HepG2 (cell line): ENCODE results near the gene HIPK2. TPM values are rescaled to one million over a fixed set of nuclear protein-coding genes. Genes with fewer than 3 reads are reported as not detected.

Source experiments
- AGO1 ChIP-seq: fragments of 200-400 bp; formaldehyde crosslinking; IDR thresholded peaks from 2 replicates; pipeline ENCODE4 v1.6.1; 2017; ENCODE audit warnings: mild to moderate bottlenecking, low read depth, low read length, moderate library complexity; ENCODE audit not compliant: poor library complexity, severe bottlenecking
- AHR ChIP-seq: IDR thresholded peaks from 2 replicates; pipeline ENCODE4 v1.6.1; 2018; ENCODE audit warnings: missing genetic modification reagents, missing compliant biosample characterization
- ASH2L ChIP-seq: fragments of 300-600, 200-600 bp; sonication (generic); IDR thresholded peaks from 2 replicates; pipeline ENCODE4 v1.7.0; 2017; ENCODE audit warnings: low read depth, mild to moderate bottlenecking, moderate library complexity, mixed read lengths, low read length; ENCODE audit not compliant: insufficient read length
- BRCA1 ChIP-seq: sonication (generic); formaldehyde crosslinking; IDR thresholded peaks from 2 replicates; pipeline ENCODE4 v1.4.0; 2020; ENCODE audit warnings: missing genetic modification reagents
- CEBPG ChIP-seq: IDR thresholded peaks from 2 replicates; pipeline ENCODE4 v1.6.1; 2016
- GMEB1 ChIP-seq: sonication (generic); formaldehyde crosslinking; IDR thresholded peaks from 2 replicates; pipeline ENCODE4 v1.5.1; 2020; ENCODE audit warnings: missing genetic modification reagents, mild to moderate bottlenecking, borderline replicate concordance
- LCORL ChIP-seq, 2 experiments: fragments of 450-650 bp in 1 of 2; sonication (generic) in 1 of 2; formaldehyde crosslinking in 1 of 2; IDR thresholded peaks; 2 replicates each; pipeline versions ENCODE4 v1.5.0 to v1.6.1; 2017 to 2020; ENCODE audit warnings: antibody characterized with exemption in 1 of 2, missing genetic modification reagents in 1 of 2
- MIER2 ChIP-seq: IDR thresholded peaks from 2 replicates; pipeline ENCODE4 v1.6.1; 2016; ENCODE audit warnings: missing biosample characterization, missing genetic modification reagents
- REXO4 ChIP-seq: sonication (generic); formaldehyde crosslinking; IDR thresholded peaks from 2 replicates; pipeline ENCODE4 v1.8.0; 2022; ENCODE audit warnings: missing genetic modification reagents, mild to moderate bottlenecking, borderline replicate concordance
- SALL2 ChIP-seq: sonication (generic); formaldehyde crosslinking; IDR thresholded peaks from 2 replicates; pipeline ENCODE4 v1.8.1; 2023; ENCODE audit warnings: mild to moderate bottlenecking, missing genetic modification reagents, inconsistent platforms
- SMARCE1 ChIP-seq: fragments of 450-650 bp; IDR thresholded peaks from 2 replicates; pipeline ENCODE4 v1.6.1; 2017; ENCODE audit warnings: borderline replicate concordance
- TEF ChIP-seq: sonication (generic); formaldehyde crosslinking; IDR thresholded peaks from 2 replicates; pipeline ENCODE4 v1.5.0; 2020; ENCODE audit warnings: missing genetic modification reagents
- TRAFD1 ChIP-seq: sonication (generic); formaldehyde crosslinking; IDR thresholded peaks from 2 replicates; pipeline ENCODE4 v1.5.1; 2020; ENCODE audit warnings: missing genetic modification reagents, mild to moderate bottlenecking, borderline replicate concordance
- ZGPAT ChIP-seq: IDR thresholded peaks from 2 replicates; pipeline ENCODE4 v1.6.1; 2016; ENCODE audit warnings: mild to moderate bottlenecking
- ZNF333 ChIP-seq: sonication (generic); formaldehyde crosslinking; IDR thresholded peaks from 2 replicates; pipeline ENCODE4 v1.4.0; 2020; ENCODE audit warnings: mild to moderate bottlenecking, missing genetic modification reagents, borderline replicate concordance
- ZNF451 ChIP-seq: sonication (generic); formaldehyde crosslinking; IDR thresholded peaks from 2 replicates; pipeline ENCODE4 v1.5.0; 2020; ENCODE audit warnings: mild to moderate bottlenecking, missing genetic modification reagents
- ZNF724P ChIP-seq: sonication (generic); formaldehyde crosslinking; IDR thresholded peaks from 2 replicates; pipeline ENCODE4 v1.8.0; 2022; ENCODE audit warnings: missing genetic modification reagents, borderline replicate concordance
- ZNF780A ChIP-seq: sonication (generic); formaldehyde crosslinking; IDR thresholded peaks from 2 replicates; pipeline ENCODE4 v1.8.0; 2022; ENCODE audit warnings: mild to moderate bottlenecking, missing genetic modification reagents, moderate library complexity
- polyA plus RNA-seq, 8 experiments: library from polyadenylated mRNA; depleted of rRNA in 3 of 8; stranded (reverse) in 7 of 8; unstranded in 1 of 8; fragments of >200 nt; fragmentation: Illumina TruSeq in 4 of 8; extraction: Trizol in 4 of 8; gene quantifications; 2 replicates each; pipeline versions ENCODE4 v1.2.1 to v1.2.3, GENCODE V29; 2011 to 2016; ENCODE audit warnings: low read depth in 4 of 8, missing spikeins in 1 of 8, mixed read lengths in 1 of 8; ENCODE audit not compliant: insufficient read depth in 1 of 8
- total RNA-seq, 5 experiments: library from RNA; depleted of rRNA; stranded (reverse); fragments of >200 nt; fragmentation: Illumina TruSeq; extraction: Trizol; gene quantifications; 2 replicates each; pipeline ENCODE4 v1.2.3, GENCODE V29; 2016; ENCODE audit warnings: low read depth in 1 of 5
- TF ChIP-seq, protein P1 (sequence below): sonication (generic); formaldehyde crosslinking; IDR thresholded peaks from 2 replicates; pipeline ENCODE4 v1.8.1; 2023; ENCODE audit warnings: mild to moderate bottlenecking, missing genetic modification reagents
- TF ChIP-seq, protein P2 (sequence below): sonication (generic); formaldehyde crosslinking; IDR thresholded peaks from 2 replicates; pipeline ENCODE4 v1.5.0; 2020; ENCODE audit warnings: missing genetic modification reagents, mild to moderate bottlenecking, borderline replicate concordance
- TF ChIP-seq, protein P3 (sequence below), 2 experiments: sonication (generic) in 1 of 2; formaldehyde crosslinking in 1 of 2; IDR thresholded peaks; 2 replicates each; pipeline versions ENCODE4 v1.5.1 to v1.6.1; 2011 to 2020; ENCODE audit warnings: borderline replicate concordance in 1 of 2, low read depth in 1 of 2, low read length in 1 of 2, mild to moderate bottlenecking in 1 of 2, missing genetic modification reagents in 1 of 2, moderate library complexity in 1 of 2

The HIPK2 gene
- total and polyA plus RNA-seq, 2 of the 13 experiments (the other 11 are each of a cell fraction or from before 2014, with no cell fraction given): 14.4 to 20.2 TPM

GRCh38 chr7:139738101-139738489 lies 39.7 kb downstream of the HIPK2 start (continued):
- TF ChIP-seq GMEB1 (CRISPR knock-in tag): no peak
- TF ChIP-seq SALL2 (CRISPR knock-in tag): no peak
- TF ChIP-seq ZNF451 (CRISPR knock-in tag): no peak
- no peak for TF ChIP-seq REXO4 (CRISPR knock-in tag)
- no peak for TF ChIP-seq LCORL (IDR thresholded peaks at IDR 0.05)
- TF ChIP-seq LCORL (CRISPR knock-in tag; IDR thresholded peaks at IDR 0.05): no peak
- no peak for TF ChIP-seq ASH2L
- no peak for TF ChIP-seq ZNF333 (CRISPR knock-in tag)
- no peak for TF ChIP-seq AGO1
- no peak for TF ChIP-seq AHR
- TF ChIP-seq, protein P1, sequence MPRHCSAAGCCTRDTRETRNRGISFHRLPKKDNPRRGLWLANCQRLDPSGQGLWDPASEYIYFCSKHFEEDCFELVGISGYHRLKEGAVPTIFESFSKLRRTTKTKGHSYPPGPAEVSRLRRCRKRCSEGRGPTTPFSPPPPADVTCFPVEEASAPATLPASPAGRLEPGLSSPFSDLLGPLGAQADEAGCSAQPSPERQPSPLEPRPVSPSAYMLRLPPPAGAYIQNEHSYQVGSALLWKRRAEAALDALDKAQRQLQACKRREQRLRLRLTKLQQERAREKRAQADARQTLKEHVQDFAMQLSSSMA (CRISPR knock-in tag): no peak
- TF ChIP-seq, protein P2, sequence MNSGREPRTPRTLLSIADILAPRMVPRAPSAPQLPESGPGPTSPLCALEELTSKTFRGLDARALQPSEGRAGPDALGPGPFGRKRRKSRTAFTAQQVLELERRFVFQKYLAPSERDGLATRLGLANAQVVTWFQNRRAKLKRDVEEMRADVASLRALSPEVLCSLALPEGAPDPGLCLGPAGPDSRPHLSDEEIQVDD (CRISPR knock-in tag): no peak
- peak; percentile 89 for TF ChIP-seq MIER2 (CRISPR knock-in tag)
- TF ChIP-seq BRCA1 (CRISPR knock-in tag): no peak
- TF ChIP-seq, protein P3, sequence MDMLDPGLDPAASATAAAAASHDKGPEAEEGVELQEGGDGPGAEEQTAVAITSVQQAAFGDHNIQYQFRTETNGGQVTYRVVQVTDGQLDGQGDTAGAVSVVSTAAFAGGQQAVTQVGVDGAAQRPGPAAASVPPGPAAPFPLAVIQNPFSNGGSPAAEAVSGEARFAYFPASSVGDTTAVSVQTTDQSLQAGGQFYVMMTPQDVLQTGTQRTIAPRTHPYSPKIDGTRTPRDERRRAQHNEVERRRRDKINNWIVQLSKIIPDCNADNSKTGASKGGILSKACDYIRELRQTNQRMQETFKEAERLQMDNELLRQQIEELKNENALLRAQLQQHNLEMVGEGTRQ (IDR thresholded peaks at IDR 0.05; ENCODE audit: low read depth, low read length): no peak
- TF ChIP-seq, protein P3 (CRISPR knock-in tag; IDR thresholded peaks at IDR 0.05; ENCODE audit: borderline replicate concordance): no peak
- TF ChIP-seq TRAFD1 (CRISPR knock-in tag): no peak
- TF ChIP-seq SMARCE1: no peak
- no peak for TF ChIP-seq ZGPAT (CRISPR knock-in tag)
- no peak for TF ChIP-seq ZNF724P
- TF ChIP-seq TEF: no peak
- TF ChIP-seq CEBPG: peak; percentile 26; the same call in 1 of the 2 replicates
- TF ChIP-seq ZNF780A: no peak
